Stimulated activated CD4-positive, alpha-beta T cell treated with anti-CD3 and anti-CD28 coated beads, Interleukin-4, amount 100 ng/mL, for 48 hours (primary cell): Measurements from ENCODE around the gene PPP4R4.
"Not testable (repeated sequence)": the region's sequence is repeated elsewhere in the genome, so short reads cannot be mapped to it uniquely, and the experiment has no call there.

ENCODE experiments used
- DNase-seq, 2 donors: peaks; one replicate each; pipeline ENCODE4 v3.0.0-alpha.2; 2020; ENCODE audit warnings: low read depth in 2 of 2

PPP4R4 gene

DNA sequence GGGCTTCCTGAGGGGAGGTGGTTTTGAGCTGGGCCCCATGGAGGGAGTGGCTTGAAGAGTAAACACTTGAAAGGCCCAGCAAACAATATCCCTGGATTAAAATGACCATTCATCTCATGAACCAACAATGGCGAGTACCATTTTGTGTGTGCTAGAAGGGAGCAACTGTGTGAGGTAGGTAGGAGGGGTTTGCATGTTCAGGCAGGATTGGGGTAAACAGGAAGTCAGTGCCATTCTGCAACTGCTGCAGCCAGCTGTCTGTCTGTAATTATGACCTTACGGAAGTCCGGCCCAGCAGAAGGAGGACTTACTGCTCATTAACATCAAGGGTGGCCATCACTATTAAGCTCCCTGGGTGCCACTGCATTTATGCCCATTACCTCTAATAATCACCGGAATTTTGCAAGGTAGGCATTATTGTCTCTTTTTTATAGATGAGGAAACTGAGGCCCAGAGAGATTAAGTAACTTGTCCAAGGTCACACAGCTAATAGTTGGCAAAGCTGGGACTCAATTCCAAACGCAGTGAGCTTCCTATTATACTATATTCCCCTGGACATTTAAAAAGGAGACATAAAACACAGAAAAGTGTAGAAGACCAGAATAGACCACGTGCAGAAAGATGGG is 28.1 kb upstream of the PPP4R4 start:
- DNase-seq, result no peak

DNA sequence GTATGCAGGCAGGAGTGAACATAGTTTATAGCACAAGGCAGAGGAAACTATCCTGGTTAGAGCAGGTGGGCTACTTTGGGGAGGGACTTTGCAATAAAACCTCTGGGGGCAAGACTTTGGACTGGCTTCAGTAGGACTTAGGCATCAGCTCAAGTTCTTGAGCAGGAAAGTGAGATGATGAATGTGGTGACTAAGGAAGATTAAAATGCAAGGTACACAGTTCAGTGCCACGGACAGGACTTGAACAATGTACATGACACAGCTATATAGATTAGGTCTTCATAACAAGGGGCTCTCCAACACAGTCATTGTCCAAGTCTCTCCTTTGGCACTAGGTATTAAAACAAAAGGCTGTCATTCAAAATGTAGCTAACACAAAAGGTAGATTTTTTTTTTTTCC is 21.4 kb upstream of the PPP4R4 start:
- DNase-seq, result no peak

DNA sequence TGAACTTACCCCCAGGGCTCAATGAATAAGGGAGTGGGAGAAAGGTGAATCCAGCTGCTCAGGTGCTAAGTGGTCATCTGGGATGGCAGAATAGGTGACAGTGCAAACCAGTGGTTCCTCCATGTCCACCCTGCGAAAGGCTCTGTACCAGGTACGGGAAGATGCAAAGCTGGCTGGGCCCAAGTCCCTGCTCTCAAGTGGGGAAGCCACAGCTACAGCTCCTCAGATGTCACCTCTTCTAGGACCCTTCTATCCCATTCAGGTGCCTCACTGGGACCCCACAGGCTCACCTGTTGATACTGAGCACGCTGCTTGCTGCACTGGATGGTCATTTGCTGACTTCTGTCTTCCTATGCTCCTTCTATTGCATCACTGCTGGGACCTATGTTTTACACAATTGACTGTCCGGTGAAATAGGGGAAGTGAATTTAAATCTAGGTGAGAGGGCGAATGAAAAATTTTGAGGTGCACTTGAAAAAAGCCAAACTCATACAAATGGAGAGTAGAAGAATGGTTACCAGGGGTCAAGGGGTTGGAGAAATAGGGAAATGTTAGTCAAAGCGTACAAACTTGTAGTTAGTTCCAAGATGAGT is 20.3 kb upstream of the PPP4R4 start:
- DNase-seq, result no peak

DNA sequence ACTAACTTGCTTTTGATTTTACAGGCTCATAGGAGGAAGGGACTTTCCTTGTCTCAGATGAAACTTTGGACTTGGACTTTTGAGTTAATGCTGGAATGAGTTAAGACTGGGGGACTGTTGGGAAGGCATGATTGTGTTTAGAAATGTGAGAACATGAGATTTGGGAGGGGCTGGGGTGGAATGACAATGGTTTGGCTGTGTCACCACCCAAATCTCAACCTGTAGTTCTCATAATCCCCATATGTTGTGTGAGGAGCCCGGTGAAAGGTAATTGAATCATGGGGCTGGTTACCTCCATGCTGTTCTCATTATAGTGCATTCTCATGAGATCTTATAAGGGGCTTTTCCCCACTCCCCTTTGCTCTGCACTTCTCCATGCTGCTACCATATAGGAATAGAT is 18.0 kb upstream of the PPP4R4 start:
- not testable (repeated sequence) for DNase-seq

GRCh38 chr14:94157197-94157596 is 16.9 kb upstream of the PPP4R4 start:
- no peak for DNase-seq

DNA sequence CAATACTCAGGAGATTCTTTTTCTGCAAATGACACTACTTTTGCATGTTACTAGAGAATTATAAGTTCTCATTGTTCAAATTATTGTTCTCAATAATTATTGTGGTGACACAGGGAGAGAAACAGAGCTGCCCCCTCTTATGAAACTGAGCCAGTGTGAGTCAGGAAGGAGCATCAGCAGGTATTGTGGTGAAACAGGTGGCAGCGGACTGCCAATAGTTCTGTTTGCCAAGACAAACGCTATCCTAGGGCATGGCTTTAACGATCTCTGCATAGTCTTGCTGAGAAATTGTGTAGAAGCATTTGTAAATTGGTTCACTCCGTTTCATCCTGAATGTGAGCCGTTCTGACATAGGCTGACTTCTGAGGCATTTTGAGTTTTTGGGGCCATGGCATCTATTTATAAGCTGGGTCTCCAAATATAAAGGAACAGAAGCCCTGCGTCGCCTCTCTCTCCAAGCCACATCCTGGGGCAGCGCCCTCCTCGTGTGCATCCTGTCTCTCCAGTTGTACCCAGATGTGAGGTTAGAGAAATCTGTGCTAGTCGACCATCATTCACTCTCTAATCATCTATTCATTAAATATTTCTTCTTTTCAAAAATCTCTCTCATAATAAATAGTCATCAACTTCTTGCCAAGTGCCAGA is 15.8 kb upstream of the PPP4R4 start:
- DNase-seq, result no peak

GRCh38 chr14:94161058-94161457 is 13.1 kb upstream of the PPP4R4 start:
- DNase-seq, result no peak

GRCh38 chr14:94161981-94162380 is 12.1 kb upstream of the PPP4R4 start:
- no peak for DNase-seq

DNA sequence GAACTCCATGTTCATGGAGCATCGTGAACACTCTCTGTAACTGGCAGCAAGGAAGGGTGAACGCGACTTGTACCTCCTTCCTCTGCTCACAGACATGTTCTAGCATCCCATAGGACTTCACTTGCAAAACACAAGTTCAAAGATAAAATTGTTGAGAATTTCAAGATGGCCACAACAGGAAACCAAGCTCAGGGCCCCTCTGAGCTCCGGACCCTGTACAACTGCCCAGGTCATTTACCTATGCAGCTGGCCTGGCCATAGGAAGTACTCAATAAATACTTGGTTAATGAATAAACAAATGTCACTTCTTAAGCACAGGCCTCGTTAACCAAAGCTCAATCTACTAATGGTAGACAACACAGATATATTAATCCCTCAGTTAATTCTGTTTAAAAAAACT is 11.7 kb upstream of the PPP4R4 start:
- DNase-seq, result no peak

GRCh38 chr14:94163796-94164195 is 10.3 kb upstream of the PPP4R4 start:
- no peak for DNase-seq

DNA sequence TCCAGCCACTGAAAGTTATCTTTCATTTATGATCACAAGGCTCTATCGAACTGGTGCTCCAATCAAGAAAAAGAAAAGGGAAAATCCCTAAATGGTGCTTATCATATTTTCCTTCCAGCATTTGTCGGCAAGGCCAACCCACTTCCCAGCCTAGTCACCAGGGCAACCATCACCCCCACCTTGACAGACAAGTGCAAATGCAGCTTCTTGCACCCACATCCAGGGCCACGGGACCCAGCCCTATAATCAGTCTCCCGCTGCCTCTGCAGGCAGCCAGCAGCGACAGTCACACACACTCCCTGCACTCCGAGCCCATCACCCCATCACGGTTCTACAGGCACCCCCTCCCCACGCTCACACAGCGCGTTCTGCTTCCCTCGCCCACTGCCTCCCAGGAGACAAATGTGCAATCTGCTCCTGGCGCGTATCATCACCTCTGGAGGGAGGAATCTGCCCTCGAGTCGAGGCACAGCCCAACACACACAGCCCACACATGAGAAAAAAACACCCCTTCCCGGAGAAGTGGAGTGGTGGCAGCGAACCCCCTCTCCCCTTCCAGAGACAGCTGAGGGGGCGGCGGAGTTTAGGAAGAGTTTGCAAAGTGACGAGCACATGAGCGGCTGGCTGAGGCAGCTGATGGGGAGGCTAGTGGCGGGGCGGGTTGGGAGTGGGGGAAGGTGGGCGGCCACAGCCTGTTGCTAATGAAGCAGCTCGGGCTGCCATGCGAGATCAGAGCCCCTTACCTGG is 9.3 kb upstream of the PPP4R4 start:
- DNase-seq, result peak in 1 of 2 donors; percentile 28

- DNase-seq, result no peak
Measured at GRCh38 chr14:94165744-94166143, 8.4 kb upstream of the PPP4R4 start.

DNA sequence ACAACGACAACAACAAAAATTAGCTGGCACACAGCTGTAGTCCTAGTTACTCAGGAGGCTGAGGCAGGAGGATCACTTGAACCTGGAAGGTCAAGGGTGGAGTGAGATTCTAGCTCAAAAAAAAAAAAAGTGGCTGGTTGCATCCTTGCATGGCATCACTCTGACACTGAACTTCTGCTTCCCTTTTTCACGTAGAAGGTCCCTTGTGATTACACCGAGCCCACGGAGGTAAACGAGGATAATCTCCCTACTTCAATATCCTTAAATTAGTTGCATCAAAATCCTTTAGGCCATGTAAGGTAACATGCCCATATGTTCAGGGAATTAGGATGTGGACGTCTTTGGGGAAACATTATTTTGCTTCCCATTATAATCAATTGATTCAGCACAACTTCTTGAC is 4.0 kb upstream of the PPP4R4 start:
- no peak for DNase-seq

DNA sequence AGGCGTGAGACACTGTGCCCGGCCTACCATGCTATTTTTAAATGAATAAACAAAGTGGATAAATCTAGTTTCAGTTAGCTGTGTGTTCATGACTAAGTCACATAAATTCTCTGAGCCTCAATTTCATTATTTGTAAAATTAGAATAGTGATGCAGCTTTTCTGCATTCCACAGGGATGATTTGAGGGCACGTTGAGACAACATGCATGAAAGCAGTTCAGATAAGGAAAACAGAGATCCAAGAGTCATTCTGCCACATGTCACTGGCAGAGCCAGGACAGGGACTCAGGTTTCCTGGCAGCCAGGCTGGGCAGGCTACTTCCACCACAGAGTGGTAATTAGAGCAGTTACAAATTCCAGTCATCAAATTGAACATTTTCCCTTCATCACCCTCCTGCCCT is 2.9 kb upstream of the PPP4R4 start:
- no peak for DNase-seq

DNA sequence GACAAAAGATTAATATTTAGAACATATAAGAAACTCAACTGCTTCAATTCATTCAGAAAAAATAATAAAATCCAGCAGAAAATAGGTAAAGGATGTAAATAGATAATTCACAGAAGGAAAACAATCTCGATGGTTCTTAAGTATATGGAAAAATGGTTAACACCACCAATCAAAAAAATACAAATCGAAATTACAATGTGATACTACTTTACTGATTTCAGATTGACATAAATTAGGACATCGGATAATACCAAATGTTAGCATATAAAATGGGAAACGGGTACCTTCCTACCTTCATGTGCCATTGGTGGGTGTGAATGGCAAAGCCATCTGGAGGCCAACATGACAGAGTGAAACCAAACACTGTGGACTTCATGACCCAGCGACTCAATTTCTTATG is 1.6 kb upstream of the PPP4R4 start:
- DNase-seq, result no peak

DNA sequence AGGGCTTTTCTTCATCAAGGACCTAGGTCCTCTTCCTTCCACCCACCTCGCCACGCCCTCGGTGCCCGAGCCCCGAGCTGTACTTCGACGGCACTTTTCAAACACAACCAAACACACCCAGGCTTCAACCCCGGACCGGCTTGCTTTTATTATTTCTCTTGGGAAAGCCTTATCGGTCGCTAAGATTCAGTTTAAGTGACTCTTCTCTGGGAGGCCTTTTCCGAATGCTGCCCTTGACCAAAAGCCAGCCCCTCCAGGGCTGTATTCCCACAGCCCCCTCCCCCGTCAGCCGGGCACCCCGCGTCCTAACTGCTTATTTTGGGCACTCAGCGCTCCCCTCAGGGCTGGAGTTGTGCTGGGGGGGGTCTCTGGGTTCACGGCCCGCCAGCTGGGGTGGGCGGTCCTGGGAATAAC is 644 bp upstream of the PPP4R4 start:
- DNase-seq, result no peak

DNA sequence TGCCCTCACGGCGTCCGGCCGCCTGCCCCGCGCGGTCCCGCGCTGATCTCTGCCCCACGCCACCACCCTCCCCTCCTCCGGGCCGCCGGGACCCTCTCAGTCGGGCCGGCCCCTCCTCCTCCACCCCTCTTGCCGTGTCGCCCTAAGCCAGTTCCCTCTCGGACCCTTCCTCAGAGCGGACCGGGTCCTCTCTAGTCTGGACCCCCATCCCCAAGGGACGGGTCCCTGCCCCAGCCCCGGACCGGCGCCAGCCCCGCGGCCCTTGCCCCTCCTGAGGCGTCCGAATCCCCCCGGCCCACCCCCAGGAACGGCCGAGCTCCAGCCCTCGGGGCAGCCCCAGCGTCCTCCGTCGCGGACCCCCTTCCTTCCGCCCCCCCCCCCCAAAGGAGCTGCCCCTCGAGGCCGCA is 485 bp downstream of the PPP4R4 start:
- DNase-seq, result no peak

DNA sequence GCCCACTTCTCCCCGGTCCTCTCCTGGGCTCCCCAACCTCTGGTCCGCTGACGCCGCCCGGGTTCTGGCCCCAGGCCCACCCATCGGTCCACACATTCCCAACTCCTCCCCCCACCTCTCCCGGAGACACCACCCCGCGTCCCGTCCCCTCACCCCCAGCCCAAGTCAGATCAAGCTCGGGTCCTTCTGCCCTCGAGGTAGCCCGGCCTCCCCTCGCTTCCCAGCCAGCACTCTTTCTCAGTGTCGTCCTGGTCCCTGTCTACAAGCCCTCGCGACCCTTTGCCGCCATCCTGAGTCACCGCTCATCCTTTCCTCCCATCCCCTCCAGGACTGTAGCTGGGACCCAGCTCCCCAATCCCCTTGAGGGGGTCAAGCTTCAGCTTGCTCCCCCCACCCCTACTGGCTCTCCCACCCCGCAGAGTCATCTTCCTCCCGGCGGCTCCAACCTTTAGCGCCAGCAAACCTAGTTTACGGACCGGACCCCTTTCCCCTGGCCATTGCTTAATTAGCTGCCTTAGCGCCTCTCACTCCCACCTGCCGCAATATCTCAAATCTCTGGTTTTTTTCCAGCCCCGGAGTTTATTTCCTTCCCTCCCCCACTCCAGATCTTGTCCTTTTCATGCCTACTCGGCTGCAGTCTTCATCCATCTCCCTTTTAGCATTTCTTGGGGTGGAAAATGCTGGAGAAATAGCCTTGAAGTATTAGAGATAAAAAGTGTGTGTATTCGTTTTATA is 1.1 kb downstream of the PPP4R4 start:
- no peak for DNase-seq

GRCh38 chr14:94175747-94176146 is 1.6 kb downstream of the PPP4R4 start:
- no peak for DNase-seq

- no peak for DNase-seq
Measured at GRCh38 chr14:94176808-94177207, 2.7 kb downstream of the PPP4R4 start.

DNA sequence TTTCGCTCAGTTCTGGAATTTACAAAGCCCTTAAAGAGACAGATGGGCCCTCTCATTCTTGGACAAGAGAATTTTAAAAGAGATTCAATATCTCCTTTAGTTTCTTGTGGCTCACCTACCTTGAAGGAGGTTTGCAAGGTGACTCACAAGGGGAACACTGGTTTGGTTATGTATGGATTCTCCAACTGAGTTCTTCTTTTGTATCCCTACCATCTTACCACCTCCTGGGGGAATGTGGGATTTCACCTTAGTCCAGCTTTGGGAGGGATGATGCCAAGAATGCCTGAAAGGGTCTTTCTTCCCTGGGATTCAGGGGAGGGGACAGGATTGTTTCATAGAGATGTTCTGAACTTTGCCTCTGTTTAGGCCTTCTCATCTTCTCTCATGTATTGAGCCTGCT is 3.7 kb downstream of the PPP4R4 start:
- DNase-seq, result no peak

- DNase-seq, result no peak
Measured at GRCh38 chr14:94179244-94179643, 5.1 kb downstream of the PPP4R4 start.
